GM11168 (cell line): ENCODE results near the gene NACA2.

Experiments
- in situ Hi-C: fragments of 300-500 bp; cut with MboI; formaldehyde crosslinking; loops from one replicate; pipeline ENCODE4 v1.12.0; 2022; ENCODE audit warnings: low sequenced_read_pairs; ENCODE audit not compliant: unreplicated experiment

The NACA2 gene

DNA sequence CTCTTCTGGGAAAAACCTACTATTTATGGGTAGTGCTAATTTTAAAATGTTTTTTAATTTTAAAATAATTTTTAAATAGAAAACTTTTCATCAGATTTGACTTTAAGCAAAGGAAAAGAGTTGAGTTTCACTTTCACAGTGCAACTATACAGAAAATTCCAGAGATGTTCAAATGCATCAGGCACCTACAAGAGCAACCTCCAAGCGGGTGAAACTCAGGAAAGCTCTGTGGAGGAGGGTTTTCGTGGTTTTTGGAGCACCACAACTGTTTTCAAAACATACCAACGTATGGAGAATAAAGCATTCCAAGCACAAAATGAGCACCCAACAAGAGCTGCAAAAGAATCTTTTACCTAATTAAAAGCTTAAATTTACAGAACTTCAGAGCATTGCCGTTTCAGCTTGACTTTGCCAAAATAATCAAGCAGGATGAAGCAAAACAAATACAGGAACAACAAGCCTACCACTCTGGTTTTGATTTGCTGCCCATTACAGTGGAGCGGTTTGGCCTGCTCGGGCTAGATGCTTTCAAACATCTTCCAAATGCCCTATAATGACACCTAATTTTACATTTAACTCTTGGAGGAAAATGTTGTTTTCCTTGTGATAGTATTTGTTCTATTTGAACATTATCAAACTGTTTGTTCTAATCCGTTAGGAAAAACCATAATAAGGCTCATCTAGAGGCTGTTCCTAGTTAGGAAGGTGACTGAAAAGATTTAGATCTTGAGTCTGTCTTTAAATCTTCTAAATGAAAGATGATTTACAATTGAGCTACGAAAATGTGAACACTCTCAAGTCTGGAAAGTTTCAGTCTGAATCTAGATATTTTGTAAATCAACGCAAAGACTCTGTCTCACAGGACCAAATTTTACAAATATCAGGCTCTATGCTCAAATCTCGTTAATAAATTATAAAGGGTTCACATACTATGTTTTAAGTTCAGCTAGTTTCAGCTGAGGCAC is 34.5 kb downstream of the NACA2 start:
- in situ Hi-C loops: loop anchor here (10.0 kb wide), 1 partner anchor 142 kb away; no protein-coding TSS in a partner anchor

DNA sequence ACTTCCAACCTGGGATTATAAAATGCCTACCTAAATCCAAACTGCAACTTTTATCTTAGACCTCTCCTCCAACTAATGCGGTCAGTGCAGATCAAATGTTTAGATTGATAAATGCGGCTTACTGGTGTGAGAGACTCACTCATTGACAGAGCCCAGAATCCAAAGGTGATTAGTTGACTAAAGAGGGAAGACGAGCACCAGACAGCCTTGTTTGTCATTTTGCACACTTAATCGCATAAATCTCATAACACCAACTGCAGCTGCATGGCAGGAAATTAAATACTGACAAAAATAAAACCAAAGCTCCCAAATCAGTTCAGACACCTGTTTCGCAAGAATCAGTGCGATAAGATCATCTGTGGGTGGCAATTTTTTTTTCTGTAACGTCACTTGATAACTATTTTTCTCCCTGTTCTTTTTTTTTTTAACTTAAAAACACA is 35.9 kb downstream of the NACA2 start:
- in situ Hi-C loops: loop anchor here (10.0 kb wide), 1 partner anchor 140 kb away; no protein-coding TSS in a partner anchor

DNA sequence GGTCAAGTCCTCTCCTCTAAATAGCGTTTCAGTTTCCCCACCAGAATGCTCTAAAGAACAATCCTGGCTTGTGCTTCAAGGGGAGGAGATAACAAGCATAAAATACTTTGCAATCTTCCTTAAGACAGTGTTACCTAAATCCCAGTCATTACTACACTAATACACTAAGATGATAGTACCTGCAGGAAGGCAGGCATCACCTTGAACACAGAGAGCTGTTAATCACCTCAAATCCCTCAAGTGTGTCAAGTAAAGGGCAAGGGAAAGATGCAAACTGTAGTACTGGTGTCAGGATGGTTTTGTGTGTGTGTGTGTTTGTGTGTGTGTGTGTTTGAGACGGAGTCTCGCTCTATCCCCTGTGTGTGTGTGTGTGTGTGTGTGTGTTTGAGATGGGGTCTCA is 36.8 kb downstream of the NACA2 start:
- in situ Hi-C loops: loop anchor here (10.0 kb wide), 1 partner anchor 139 kb away; no protein-coding TSS in a partner anchor

DNA sequence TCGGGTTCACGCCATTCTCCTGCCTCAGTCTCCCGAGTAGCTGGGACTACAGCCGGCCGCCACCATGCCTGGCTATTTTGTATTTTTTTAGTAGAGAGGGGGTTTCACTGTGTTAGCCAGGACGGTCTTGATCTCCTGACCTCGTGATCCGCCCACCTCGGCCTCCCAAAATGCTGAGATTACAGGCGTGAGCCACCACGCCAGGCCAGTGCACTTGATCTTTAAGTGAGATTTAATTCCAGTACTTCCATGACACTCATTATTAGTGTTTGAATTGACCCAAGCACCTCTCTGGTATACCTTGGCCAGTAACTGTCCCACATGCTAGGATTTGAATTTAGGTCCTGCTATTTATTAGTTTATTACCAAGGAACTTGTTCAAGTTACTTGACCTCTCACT is 38.5 kb downstream of the NACA2 start:
- in situ Hi-C loops: loop anchor here (10.0 kb wide), 1 partner anchor 138 kb away; no protein-coding TSS in a partner anchor

DNA sequence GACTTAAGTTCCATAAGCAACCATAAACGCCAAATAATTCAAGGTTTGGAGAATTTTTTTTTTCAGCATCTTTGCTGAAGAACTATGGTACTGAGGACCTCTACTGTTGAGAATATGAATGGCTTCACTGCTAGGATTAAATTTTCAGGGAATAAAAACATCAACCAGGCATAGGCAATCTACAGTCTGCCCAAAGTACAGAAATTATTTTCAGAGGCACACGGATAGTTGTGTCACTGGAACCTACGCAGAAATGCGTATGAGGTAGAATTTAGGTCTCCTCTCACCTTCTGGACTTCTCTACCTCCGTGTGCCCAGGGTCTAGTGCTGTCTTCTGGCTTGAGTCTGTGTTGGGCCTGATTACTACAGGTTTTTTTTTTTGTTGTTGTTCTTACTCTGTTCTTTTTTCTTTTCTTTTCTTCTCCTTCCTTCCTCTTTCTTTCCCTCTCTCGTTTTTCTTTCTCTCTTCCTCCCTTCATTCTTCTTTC is 39.7 kb downstream of the NACA2 start:
- in situ Hi-C loops: loop anchor here (10.0 kb wide), 1 partner anchor 136 kb away; no protein-coding TSS in a partner anchor

DNA sequence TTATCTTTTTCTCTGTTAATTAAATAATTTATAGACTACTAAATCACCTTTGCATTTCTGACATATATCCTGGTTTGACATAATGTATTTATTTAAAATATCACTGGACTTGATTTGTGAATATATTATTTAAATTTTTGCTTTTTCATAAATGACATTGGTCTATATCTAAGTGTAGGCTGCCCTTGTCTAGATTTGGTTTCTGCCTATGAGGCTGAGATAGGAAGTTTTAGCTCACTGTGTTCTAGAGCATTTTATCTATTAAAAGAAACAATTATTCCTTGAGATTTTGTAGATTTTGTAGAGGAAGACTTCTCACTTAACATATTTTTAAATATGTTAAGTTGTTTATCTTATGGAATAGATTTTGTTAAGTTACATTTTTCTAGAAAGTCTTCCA is 43.9 kb downstream of the NACA2 start:
- in situ Hi-C loops: no loop called here

DNA sequence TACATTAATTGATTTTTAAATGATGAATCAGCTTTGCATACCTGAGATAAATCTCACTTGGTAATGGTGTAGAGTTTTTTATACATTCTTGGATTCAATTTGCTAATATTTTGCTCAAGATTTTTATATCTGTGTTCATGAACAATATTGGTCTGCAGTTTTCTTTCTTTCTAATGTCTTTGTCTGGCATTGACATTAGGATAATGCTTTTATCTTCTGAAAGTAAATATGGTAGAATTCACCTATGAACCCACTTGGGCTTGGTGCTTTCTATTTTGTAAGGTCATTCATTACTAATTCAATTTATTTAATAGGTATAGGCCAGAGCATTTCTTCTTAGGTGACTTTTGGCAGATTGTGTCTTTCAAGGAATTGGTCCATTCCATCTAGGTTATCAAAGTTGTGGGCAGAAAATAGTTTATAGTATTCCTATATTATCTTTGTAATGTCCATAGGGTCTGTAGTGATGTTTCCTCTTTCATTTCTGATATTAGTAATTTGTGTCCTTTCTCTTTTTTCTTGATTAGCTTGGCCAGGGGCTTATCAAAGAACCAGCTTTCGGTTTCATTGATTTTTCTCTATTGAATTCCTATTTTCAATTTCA is 45.6 kb downstream of the NACA2 start:
- in situ Hi-C loops: no loop called here

DNA sequence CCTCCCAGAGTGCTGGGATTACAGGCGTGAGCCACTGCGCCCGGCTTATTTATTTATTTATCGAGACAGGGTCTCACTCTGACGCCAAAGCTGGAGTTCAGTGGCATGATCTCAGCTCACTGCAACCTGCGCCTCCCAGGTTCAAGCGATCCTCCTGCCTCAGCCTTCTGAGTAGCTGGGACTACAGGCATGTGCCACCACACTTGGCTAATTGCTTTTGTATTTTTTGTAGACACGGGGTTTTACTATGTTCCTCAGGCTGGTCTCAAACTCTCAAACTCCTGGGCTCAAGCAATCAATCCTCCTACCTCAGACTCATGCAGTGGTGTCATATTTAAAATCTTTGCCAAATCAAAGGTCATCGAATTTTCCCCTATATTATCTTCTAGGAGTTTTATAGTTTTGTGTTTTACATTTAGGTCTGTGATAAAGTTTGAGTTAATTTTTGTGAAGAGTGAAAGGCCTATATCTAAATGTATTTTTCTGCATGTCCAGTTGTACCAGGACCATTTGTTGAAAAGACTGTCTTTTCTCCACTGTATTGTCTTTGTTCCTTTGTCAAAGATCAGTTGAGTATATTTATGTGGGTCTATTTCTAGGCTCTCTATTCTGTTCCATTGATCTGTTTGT is 47.1 kb downstream of the NACA2 start:
- in situ Hi-C loops: no loop called here

DNA sequence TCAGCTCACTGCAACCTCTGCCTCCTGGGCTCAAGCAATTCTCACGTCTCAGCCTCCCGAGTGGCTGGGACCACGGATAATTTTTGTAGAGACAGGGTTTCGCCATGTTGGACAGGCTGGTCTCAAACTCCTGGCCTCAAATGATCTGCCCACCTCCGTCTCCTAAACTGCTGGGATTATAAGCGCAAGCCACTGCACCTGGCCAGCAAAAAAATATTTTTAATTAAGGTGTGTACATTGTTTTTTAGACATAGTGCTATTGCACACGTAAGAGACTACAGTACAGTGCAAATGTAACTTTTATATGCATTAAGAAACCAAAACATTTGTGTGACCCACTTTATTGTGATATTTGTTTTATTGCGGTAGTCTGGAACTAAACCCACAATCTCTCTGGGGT is 49.0 kb downstream of the NACA2 start:
- in situ Hi-C loops: no loop called here

DNA sequence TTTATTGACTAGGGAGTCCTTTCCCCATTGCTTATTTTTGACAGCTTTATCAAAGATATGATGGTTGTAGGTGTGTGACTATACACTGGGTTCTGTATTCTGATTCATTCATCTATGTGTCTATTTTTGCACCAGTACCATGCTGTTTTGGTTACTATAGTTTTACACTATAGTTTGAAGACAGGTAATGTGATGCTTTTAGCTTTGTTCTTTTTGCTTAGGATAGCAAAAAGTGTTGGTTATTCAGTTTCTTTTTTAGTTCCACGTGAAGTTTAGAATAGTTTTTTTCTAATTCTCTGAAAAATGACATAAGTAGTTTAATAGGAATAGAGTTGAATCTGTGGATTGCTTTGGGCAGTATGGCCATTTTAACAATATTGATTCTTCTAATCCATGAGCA is 50.1 kb downstream of the NACA2 start:
- in situ Hi-C loops: no loop called here
